GM18508 (cell line): ENCODE measurements around the gene FAM83G.

ENCODE experiments used
- ATAC-seq: cut with Tn5 transposase; IDR thresholded peaks from one replicate; pipeline ENCODE4 v1.9.1; 2021; ENCODE audit warnings: moderate number of reproducible peaks; ENCODE audit not compliant: insufficient read depth, unreplicated experiment

The FAM83G gene

DNA sequence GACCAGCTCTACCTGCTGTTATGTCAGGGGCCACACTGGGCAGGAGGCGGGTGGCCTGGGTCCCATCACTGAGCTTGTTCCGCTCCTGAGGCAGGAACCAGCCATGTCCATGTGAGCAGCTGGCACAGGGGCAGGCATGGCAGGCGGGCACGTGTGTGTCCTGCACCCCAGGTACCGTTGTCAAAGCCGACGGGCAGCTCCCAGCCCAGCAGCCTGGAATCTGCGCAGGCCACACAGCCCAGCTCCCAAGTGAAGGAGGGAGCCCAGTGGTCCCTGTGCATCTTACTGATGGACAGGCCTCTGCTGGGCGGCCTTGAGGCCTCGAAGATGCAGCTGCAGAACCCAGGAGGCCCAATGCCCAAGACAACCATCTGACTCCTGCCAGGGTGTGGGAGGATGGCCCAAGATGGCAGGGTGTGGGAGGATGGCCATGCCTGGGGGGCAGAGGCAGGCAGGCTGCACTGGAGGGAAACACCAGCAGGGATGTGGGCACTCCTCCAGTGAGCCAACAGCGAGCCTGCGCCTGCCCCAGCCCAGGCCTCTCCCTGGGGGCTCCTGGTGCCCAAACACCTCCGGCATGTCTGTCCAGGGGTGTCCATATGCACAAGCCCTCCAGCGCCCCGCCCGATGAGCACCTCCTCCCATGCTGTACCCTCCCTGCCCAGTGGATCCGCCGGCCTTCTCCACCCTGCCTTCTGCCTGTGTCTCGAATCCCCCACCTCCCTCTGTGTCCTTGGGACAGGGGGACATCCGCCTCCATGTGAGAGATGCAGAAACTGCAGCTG lies 12.8 kb downstream of the FAM83G start:
- ATAC-seq: no peak

DNA sequence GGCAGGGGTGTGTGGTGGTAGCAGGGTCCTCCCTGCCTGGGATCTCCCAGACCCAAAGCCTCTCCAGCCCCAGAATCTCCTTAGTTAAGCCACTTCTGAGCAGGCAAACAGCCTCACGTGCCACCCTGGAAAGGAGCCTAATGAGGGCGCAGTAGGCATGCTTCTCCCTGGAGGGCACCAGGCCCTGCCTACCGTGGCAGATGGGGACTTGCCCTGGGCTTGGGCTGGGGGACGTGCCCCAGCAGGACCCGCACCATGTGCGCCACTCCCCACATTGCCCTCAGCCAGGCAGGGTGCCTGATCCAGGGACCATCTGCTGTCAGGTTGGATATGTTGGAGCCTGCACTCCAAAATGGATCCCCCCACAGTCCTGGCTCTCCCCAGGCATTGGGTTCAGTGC lies 14.2 kb downstream of the FAM83G start:
- ATAC-seq: no peak

DNA sequence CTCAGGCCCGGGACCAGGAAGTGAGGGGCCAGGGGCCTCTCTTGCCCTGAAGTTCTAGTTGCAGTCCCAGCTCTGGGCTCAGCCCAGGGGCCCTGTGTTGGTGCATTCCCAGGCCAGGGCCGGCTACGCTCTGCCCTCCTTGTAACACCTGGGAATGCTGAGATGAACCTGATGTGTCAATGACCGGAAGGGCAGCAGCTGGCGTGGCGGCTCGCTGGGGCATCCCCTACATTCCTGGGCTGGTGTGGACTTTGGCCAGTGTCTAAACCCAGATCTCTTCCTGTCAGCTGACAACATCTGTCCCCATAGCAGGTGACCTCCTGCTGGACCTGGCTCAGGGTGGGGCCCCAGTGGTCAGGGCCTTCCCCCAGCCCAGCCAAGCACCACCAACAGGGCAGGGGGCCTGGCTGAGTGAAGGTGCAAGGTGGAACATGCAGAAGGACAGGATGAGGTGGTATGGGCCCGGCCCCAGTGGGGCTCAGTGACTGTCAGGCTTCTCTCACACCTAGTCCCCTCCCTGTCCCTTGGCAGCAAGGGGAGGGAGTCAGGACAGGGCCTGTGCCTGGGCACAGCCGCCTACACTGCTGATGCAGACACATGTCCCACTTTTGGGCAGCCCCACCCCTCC lies 15.9 kb downstream of the FAM83G start:
- ATAC-seq: no peak

DNA sequence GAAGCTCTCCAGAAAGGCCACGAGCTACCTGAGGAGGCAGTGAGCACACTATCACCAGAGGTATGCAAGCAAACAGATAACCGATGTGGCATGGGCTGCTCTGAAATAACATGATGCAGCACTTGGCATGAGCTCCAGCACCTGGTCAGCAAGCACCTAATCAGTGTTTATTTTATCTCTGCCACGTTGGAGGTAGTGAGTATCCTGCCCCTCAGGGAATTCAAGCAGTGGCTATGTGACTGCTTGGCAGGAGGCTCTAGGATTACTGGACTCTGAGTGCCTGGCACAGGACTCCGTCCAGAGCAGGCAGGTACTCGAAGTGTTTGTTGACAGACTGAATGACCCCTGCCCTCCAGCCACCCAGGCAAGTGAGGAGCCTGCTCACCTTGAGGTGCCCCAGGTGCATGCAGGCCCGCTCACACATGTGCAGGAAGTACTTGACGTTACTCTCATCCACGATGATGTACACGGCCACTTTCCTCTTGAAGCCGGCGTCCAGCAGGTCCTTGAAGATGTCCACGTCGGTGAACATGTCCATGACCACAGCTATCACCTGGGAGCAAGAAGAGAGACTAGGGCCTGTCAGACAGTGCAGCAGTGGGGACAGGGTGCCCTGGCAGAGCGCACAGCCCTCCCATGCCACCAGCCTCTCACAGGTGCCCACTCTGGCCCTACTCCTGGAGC lies 16.6 kb downstream of the FAM83G start:
- ATAC-seq: no peak

DNA sequence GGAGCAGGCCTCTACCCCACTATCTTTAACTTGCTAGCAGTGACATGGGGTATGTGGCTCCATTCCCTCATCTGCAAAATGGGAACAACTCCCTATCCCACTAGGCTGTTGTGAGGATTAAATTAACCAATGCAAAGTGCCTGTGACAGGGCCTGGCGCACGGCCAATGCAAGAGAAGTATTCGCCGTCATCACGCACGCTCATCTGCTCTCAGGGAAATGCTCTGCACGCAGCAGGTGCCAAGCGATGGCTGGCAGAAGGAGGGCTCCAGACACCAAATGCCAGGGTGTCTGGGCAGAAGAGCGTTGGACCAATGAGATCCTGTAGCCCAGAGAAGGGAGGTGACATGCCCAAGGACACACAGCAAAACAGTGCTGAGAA lies 17.3 kb downstream of the FAM83G start:
- no peak for ATAC-seq

DNA sequence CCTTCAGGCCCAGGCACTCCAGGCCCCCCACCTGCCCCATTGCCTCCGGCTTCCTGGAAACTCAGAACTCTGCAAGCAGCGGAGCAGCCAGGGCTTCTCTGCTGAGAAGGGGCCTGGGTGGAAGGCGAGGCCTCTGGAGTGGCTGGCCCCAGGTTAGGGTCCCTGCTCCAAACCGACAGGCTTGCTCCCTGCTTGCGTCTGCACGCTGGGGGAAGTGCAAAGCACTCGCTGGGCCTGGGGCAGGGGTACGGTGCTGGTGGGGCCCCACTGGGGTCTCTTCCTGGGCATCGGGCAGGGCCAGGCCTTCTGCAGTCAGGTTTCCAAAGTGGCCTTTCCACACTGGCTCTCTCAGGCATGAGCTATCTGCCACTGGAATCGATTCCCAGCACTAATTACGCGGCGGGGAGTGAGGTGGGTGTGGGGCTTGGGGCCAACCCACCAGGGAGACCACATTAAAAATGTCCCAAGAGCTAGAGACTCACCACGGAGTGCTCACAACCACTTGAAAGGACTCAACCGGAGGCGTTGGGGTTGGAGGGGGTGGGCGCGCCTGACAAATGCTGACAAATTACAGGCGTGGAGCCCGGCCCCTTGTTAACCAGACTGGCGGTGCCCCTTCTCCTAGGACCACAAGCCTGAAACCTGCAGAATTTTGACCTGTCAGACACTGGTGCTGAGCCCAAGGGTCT lies 17.9 kb downstream of the FAM83G start:
- ATAC-seq: no peak

DNA sequence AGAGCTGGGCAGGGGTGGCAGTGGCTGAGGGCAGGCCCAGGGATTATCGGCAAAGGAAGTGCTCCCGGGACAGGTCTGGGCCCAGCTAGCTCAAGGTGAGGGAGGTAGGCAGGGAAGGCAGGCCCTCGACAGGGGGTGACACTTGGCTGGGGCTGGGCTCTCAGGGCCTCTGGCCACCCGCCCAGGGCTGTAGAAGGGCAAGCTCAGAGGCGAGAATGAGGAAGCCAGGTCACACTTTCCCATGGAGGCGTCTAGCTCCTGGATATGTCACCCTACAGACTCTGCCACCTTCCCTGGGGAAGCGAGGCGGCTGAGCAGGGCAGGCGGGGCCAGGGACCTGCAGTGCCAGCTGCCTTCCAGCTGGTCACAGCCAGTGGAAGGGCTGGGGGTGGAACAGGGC lies 19.1 kb downstream of the FAM83G start:
- no peak for ATAC-seq

DNA sequence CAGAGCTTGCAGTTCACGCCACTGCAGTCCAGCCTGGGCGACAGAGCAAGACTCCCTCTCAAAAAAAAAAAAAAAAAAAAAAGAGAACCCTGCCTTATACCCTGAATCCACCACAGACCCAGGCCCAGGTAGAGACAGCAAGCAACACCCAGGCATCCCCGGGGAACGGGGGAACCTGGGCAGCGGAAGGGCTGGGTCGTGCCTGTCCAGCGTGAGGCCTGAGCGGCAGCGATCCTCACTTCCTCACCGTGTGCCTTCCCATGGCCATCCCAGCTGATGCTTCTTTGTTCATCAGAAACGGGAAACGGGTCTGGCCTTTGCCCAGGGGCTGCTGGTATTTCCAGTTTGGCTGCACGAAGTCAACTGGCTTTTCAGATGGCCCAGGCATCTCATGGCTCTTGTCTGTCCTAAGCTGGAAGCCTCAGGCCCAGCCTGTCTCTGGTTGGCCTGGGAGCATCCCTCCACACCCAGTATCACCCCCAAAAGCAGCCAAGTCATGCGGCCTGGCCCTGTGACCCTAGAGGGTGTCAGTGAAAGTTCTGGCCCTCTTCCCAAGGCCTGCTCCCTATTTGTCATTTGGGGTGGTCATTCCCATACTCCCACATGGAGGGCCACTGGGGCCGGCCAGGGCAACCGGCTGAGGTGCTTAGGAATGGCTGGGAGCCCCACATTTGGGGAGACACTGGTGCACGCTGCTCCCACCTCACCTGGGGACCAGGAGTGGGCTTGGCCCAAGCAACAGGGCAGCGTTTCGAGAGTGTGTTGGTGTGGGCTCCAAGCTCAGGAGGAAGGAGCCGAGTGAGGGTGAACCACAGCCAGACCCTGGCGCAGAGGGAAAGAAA lies 20.1 kb downstream of the FAM83G start:
- no peak for ATAC-seq

DNA sequence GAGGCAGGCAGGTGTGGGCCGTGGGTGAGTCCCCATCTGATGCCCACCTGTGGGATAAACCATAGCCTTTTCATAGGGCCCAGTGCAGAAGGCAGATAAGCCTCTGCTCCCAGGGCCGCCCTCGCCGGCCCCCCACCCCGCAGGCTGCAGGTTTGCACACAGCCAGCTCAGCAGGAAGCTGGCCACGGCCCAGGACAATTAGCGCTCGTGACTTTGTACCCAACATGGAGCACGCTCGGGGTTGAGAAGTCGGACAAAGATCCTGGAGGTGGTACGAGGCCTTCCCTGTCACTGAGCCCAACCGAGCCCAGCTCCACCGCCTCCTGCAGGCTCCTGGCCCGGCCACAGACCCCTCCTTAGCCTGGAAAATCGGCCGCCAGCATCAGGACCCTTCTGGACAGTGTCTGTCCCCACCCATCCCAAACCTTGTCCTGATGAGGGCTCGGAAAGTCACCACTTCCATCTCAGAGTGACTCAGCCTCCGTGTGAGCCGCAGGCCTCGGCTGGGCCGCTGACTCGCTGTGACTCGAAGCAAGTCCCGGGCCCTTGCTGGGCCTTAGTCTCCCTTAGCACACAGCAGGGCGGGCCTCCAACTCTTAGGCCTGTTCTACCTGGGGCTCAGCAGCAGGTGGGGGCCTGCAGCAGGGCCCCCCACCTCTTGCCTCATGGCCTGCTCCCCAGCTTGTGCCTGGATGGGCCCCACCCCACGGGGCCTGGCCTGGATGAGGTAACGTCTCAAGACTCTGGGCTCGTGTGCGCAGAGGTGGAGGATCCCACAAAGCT lies 22.7 kb downstream of the FAM83G start:
- no peak for ATAC-seq

DNA sequence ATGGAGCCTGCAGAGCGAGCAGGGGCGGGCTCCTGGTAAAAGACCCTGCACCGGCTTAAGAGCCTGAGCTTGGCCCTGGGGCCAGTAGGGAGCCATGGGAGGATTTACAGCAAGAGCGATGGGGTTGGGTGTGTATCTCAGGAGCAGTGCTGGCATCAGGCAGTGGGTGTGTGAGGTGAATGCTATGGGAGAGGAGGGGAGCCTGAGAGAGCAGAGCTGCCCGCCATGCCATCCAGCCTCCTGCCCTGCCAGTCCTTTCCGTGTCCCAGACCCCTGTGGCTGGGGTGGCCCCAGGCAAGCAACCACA lies 23.3 kb downstream of the FAM83G start:
- ATAC-seq: no peak

DNA sequence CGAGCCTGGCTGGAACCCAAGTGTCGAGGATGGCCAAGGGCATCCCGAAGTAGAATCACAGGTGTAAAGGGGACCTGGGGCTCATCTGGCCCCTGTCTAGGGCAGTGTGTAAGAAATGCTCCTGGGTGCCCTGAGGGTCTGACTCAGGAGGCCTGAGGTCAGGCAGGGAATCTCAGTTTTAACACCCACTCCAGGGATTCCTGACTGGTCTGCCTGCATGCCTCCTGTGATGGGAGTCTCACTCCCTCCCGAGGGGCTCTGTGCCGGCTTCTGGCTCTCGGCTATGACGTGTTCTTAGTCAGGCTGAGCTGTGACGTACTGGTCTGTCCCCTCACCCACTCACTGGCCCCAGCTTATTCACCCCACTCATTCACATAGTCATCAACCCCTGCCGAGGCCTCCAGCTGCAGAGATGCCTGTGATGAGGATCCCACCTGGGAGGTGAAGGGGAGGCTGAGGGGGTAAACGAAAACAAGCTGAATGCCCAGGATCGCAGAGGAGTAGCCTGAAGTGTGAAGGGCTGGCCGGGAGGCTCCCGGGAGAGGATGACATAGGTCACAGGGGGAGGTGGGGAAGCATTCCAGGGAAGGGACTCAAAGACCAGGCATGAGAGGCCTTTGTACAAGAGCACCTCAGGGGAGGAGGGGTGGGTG lies 23.8 kb downstream of the FAM83G start:
- no peak for ATAC-seq

DNA sequence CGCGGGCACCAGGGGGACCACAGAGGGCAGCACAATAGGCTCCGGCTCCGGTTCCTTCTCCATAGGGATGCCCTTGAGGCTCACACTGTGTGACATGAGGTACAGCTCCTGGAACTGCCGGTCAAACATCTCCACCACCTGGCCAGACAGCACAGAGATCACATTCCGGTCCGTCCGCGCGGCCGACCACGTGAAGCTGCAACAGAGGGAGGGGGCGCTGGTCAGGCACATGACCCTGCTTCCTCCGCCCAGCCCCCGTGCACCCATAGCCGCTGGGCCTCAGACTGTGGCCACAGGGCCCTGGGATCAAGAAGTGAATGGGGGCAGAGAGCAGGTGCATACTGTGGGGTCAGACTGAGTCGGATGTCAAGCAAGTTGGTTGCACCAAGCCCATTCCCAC lies 25.9 kb downstream of the FAM83G start:
- no peak for ATAC-seq

DNA sequence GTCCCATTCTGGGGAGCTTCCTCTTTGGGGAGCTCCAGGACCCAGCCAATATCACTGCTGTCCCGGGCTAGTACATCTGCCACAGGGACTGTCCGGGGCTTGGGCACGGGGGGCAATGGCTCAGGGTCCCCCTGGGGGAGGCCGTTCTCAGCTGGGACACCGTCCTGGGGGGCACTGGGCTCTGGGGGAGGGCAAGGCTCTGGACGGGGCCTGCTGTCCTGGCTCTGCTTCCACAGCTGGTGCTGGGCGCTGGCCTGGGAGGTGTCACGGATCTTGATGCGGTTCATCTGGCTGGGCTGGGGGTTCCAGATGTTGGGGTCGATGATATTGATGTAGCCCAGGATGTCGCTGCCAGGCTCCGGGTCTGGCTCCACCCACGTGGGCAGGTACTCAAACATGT lies 26.5 kb downstream of the FAM83G start:
- no peak for ATAC-seq

DNA sequence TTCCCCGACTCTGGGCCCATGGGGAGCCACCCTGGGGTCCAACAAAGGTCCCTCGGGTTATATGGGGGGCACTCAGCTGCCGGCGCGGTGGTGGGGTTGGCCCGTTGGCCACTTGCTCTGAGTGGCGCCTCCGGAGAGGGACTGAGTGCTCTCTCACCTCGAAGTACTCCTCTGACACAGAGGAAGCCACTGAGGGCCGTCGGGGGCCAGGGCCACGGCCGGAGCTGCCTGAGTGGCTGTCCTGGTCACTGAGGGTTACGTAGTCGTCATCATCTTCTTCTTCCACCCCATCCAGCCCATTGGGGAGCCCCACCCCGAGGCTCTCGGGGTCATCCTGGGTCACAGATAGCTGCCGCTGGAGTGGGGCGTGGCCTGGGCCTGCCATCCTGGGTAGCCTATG lies 26.9 kb downstream of the FAM83G start:
- ATAC-seq: no peak

DNA sequence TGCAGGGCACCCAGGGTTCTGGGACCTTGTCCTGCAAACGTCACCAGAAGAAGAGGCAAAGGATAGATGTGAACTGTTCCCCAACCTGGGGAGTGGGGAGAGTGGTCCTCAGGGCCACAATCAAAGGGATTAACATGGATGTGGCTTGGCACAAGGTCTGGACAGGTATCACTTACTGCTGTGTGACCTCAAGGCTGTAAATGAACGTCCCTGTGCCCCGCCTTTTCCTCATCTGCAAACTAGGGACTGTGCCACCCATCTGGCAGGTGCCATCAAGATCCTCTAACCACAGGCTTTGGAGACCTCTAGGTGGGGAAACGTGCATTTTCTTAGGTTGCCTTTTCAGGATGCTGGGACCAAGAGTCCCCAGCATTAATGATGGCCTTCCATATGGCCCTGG lies 27.5 kb downstream of the FAM83G start:
- ATAC-seq: no peak

DNA sequence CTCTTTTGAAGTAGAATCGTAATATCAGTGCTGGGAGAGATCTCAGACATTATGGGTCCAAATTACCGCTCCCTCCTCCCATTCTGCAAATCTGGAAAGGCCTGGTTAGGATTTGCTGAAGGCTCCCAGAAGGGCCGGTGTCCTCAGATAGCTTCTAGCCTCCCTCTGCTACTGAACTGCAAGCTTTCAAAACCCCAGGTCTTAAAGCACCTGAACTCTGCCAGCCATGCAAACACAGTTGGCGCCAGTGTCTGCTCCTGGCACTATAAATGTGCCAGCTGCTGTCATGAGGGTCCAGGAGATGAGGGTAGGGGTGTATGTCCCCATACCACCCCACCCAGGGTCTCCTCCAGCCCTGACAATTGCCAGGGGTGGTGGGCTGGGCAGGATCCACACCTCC lies 28.4 kb downstream of the FAM83G start:
- ATAC-seq: no peak

DNA sequence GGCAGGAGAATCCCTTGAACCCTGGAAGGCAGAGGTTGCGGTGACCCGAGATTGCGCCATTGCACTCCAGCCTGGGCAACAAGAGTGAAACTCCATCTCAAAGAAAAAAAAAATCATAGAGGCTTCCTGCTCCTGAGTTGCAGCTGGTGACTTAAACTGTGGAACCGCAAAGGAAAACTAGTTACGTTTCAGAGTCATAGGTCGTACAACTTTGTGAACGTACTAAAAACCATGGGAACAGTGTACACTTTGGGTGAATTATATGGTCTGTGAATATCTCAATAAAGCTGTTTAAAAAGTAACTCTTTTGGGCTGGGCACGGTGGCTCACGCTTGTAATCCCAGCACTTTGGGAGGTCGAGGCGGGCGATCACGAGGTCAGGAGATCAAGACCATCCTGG lies 29.0 kb downstream of the FAM83G start:
- ATAC-seq: no peak

DNA sequence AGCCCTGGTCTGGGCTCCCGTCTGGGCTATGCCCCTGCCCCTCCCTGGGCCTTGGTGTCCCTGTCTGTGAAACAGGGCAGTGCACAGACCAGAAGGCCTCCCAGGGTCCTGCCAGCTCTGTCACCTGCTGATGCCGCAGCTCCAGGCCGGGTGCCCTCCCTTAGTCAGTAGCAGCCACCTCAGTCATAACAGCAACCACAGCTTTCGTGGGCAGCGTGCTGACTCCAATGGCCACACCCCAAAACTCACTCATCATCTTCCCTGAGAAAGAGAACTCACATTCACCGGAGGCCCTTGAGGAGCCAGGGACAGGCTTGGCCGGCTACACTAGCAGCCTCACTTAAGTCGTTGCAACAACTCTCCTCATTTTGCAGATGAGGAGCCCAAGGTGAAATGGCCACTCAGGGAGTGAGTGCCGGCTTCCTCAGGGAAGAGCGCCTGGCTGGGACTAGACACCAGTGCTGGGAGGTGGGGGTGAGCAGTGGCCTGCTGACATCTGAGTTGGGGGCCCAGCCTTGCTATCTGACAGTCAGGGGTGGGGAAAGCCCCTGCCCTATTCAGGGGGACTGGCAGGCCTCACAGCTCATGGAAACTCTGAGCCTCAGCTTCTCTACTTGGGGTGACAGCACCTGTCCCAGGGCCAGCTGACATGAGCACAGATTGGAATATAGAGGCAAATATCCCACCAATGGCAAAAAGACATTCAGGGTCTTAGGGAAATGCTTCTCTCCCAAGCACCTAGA lies 30.0 kb downstream of the FAM83G start:
- ATAC-seq: no peak
